NCI-H82 treated with DMSO at 0.1 percent for 48 hours (cell line): Measurements from ENCODE around the gene LRFN3.
A peak's percentile ranks its signal among the peaks of the same experiment; 100 is the strongest.
"Not testable (repeated sequence)": the region's sequence is repeated elsewhere in the genome, so short reads cannot be mapped to it uniquely, and the experiment has no call there.

Experiments
- DNase-seq: peaks from one replicate; lab custom pipeline; 2025; ENCODE audit not compliant: unreplicated experiment; lab: John Stamatoyannopoulos, UW

Gene LRFN3, protein sequence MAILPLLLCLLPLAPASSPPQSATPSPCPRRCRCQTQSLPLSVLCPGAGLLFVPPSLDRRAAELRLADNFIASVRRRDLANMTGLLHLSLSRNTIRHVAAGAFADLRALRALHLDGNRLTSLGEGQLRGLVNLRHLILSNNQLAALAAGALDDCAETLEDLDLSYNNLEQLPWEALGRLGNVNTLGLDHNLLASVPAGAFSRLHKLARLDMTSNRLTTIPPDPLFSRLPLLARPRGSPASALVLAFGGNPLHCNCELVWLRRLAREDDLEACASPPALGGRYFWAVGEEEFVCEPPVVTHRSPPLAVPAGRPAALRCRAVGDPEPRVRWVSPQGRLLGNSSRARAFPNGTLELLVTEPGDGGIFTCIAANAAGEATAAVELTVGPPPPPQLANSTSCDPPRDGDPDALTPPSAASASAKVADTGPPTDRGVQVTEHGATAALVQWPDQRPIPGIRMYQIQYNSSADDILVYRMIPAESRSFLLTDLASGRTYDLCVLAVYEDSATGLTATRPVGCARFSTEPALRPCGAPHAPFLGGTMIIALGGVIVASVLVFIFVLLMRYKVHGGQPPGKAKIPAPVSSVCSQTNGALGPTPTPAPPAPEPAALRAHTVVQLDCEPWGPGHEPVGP

DNA sequence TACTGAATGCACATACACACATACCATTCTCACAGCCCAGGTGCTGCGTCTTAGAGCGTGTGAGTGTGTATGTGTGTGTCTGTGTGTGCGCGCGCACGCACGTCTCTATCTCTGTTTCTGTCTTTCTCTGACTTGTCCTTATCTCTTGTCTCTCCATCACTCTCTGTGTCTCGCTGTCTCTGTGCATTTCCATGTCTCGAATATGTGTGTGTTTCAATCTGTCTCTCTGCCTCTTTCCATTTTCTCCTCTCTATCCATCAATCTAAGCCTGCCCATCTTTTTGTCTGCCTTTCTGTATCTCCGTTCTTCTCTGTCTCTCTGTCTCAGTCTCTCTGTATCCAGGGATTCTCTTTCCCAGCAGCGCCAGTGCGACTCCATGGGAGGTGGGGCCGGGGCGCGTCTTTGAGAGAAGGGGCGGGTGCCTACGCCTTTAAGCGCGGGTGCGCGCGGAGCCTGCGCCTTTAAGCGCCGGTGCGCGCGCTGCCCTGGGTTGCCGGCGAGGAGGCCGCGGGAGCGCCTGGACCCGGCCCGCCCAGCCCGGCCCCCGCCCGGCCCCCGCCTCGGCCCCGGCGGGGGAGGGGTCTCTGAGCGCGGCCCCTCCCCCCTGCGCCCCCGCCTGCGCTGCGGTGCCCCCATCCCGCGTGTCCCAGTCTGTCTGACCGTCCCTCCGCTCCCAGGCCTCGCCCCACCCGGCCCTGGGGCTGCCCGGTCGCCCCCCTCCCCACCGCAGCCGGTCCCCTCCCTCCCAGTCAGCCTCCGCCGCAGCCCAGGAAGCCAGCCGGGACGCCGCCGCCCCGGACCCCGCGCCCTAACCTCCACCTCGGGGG, at the start of gene LRFN3:
LRFN3 (plus strand) TSS at position 464 of the 827 bp plus-strand sequence. CDS start 3,052 bp downstream, outside the sequence.
- peak; percentile 70 for DNase-seq

DNA sequence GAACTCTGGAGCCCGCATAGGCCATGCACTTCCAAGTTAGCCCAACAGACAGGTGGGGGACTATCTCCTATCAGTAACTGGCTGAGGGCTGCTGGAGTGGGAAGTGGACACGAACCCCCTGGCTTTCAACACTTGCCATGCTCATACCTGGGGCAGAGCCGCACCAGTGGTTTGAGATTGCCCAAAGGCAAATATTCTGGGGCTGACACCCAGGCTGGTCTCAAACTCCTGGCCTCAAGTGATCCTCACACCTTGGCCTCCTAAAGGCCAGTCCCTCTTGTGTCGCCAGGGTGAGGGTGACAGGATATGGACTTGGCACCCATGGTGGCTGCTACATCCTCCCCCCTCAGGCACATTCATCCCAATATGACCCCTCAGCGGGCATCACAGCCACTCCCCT, 49.0 kb upstream of the LRFN3 start:
- no peak for DNase-seq

DNA sequence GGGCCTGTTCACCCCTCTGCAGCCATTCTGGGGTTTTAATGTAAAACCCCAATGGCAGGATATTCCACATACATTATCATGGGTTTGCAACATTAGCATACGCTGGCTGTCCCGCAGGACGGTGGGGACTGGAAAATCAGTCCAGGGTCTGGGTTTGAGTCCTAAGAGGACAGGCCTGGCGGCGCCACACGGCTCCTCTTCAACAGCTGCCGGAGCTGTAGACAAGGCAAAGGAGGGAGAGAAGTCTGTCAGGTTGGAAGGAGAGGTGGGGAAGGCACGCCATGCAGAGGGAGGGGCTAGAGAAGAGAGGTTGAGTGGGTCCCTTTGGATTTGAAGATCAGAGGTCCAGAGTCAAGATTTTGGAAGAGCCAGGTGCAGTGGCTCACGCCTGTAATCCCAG, 47.8 kb upstream of the LRFN3 start:
- DNase-seq = no peak

DNA sequence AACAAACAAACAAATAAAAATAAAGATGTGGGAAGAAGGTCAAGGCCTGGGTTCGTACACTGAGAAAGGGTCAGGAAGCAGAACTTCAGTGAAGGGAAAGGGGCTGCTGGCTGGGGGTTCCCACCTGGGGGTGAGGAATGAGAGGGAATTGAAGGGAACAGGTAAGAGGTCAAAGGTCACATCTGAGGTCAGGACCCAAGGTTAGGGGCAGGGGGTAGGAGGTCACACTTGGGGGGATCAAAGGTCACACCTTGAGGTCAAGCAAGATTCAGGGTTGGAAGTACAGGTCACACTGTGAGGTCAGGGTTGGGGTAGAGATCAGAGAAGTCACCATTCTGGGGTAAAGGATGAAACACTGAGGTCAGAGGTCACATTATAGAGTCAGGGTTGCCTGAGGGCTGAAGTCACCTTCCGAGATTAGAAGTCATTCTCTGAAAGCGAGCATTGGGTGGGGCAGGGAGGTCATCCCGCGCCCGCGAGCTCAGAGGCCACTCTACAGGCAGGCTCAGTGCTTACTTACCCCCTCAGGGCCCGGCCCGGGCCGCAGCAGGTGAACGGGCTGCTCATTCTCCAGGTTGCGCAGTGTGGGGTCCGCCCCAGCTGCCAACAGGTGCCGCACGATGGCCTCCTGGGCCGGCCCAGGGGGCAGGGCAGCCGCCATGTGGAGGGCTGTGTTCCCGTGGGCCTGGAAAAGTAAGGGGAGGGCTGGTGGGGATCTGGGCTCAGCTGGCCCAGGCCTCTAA, 46.6 kb upstream of the LRFN3 start:
- no peak for DNase-seq

DNA sequence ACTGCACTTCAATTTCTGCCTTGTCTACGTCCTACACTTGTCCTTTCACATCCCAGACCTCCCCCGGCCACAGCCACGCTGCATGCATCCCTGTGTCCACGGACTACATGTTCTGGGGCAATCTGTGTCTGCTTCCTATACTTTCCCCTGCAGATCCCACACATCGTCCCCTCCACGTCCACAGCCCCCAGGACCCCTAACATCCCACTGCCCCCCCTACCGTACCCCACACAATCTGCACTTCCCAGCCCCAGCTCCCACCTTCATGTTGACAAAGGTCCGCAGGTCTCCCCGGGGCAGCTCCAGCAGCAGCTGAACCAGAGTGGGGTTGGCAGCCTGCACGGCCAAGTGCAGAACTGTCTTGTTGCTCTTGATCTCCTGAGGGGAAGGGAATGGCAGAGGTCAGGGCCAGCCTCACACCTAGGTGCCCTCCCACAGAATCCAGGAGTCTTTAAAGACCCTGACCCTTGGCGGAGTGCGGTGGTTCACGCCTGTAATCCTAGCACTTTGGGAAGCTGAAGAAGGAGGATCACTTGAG, 46.0 kb upstream of the LRFN3 start:
- DNase-seq = no peak

DNA sequence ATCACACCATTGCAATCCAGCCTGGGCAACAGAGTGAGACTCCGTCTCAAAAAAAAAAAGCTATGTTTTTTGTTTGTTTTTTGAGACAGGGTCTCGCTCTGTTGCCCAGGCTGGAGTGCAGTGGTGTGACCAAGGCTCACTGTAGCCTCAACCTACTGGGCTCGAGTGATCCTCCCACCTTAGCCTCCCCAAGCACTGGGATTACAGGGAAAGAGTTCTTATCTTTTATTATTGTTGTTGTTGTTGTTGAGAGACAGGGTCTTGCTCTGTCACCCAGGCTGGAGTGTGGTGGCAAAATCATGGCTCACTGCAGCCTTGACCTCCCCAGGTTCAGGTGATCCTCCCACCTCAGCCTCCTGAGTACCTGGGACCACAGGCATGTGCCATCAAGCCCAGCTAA, 44.4 kb upstream of the LRFN3 start:
- not testable (repeated sequence) for DNase-seq

DNA sequence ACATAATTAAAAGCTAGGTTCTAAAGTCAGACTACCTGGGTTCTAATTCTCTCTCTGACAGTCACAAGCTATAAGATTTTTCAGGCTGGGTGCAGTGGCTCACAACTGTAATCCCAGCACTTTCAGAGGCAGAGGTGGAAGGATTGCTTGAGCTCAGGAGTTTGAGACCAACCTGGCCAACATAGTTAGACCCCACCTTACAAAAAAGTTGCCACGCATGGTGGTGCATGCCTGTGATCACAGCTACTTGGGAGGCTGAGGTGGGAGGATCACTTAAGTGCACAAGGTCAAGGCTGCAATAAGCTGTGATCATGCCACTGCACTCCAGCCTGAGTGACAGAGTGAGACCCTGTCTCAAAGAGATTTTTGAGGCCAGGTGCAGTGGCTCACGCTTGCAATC, 41.8 kb upstream of the LRFN3 start:
- no peak for DNase-seq

DNA sequence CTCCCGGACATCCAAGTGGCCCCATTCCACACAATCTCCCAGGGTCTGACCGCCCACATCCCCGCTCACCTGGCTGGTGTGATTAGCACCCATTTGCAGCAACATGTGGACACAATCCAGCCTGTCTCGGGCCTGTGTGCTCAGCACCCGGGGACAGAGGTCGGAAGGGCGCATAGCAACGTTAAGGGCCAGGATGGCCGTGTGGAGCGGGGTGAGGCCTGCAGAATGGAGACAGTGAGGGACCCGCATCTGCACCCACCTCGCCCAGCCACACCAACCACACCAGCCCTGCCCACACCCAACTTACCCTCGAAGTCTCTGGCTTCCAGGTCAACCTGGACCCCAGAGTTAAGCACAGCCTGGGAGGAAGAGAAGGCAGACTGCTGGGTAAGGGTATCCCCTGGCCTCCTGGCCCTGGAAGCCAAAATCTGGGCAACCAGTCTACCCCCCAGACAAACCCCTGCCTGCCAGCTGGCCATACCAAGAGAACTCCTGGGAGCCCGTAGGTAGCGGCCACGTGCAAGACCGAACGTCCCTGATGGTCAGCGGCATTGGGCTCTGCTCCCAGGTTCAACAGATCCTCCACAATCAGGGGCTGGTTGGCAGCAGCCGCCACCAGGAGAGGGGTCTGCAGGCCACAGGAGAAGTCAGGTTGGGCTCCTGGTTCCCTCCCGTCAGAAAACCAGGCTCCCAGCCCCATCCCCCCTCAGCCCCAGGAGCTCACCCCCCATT, 40.1 kb upstream of the LRFN3 start:
- DNase-seq = no peak

DNA sequence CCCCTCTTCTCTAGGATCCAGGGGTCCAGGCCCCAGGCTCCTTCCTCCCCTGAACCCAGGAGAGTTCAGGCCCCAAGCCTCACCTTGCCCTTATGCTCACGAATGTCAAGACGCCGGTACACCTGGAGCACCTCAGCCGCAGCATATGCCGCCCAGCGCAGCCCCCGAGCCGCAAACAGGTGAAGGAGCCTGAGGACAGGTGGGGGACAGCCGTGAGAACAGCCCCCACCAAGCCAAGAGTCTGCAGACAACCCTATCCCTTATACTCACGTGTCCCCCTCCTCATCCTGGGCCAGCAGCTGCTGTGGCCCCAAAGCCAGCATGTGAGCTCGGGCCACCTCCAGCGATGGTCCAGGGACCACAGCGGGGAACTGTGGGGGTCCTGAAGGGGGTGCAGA, 39.5 kb upstream of the LRFN3 start:
- DNase-seq = no peak

DNA sequence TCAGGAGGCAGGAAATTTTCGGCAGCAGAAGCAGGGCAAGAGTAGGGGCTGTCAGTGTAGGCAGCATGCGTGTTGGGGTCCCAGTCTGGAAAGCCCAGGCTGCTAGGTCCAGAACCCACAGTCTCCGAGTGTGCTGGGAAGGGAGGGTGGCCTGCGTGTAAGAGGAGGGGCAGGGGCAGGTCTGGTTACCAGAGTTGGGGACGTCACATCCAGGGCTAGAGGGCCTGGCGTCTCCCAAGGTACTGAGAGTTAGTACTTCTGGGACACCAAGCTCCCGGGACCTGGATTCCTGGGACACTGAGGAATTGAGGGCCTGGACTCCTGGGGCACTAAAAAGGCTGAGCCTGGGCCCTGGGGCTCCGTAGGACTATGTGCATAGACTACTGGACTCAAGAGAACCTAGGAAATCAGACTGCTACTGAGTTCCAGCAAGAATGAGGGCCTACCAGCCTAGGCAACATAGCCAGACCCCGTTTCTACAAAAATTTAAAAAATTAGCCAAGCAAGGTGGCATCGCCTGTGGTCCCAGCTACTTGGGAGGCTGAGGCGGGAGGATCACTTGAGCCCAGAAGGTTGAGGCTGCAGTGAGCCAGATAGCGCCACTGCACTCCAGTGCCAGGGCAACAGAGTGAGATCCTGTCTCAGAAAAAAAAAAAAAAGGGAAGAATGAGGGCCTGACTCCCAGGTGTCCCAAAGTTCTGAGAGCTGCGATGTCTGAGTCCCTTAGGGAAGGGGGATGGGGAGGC, 38.3 kb upstream of the LRFN3 start:
- no peak for DNase-seq

DNA sequence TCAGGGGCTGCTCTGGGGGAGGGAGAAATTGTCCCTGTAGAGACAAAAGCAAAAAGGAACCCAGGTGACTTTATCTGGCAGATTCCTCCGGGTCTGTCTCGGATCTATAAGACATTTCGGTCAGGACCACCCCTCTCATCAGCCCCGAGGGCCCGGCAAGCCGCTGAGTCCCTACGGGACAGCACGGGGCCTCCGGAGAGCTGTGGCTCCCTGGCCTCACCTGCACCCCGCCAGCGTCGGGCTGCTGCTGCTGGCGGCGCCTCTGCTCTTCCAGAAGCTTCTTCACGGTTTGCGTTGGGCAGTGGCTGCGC, 37.7 kb upstream of the LRFN3 start:
- no peak for DNase-seq

DNA sequence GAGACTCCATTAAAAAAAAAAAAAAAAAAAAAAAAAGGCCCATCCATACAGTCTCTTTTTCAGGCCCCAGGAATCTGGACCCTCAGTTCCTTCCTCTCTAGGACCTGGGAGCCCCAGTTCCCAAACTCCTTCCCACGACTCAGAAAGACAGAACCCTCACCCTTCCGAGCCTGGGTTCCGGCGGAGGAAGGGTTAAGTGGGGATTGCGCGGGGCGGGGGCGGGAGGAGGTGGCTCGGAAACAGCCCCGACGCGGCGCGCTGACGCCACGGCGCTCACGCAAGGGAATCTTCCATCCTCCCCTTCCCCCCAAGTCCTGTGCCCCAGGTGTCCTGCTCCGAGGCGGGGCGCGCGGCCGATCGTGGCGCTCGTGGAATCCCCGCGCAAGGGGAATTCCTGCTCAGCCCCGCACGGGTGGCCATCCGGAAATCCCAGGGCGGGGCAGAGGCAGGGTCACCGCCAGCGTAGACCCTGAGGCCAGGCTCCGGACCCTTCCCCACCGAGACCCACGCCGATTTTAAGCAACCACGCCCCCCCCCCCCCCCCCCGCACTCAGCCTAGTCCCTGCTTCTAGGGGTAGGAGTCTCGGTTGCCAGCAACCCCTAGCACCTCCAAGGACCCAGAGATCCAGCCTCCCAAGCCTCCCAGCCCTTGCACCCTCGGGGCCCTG, 36.5 kb upstream of the LRFN3 start:
- DNase-seq = peak; percentile 57

DNA sequence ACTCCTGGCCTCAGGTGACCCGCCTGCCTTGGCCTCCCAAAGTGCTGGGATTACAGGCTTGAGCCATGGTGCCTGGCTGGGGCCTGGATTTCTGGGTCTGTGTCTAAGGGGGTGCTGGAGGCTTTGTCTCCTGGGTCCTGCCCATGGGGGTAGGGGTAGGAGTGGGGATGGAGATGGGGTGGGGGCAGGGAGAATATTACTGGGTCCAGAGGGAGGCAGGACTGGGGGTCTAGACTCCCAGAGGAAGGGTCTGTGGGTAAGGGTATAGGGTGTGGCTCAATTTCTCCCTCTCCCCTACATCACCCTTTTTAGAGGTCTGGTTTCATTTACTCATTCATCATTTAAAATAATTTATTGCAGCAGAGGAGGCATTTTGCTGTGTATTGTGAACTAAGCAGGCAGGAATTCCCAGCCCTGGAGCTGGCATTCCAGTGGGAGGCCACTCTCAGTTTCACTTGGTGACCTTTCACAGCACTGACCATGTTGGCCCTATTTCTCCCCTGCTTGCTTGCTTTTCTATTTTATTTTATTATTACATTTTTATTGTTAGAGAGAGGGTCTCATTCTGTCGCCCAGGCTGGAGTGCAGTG, 35.0 kb upstream of the LRFN3 start:
- DNase-seq = no peak

DNA sequence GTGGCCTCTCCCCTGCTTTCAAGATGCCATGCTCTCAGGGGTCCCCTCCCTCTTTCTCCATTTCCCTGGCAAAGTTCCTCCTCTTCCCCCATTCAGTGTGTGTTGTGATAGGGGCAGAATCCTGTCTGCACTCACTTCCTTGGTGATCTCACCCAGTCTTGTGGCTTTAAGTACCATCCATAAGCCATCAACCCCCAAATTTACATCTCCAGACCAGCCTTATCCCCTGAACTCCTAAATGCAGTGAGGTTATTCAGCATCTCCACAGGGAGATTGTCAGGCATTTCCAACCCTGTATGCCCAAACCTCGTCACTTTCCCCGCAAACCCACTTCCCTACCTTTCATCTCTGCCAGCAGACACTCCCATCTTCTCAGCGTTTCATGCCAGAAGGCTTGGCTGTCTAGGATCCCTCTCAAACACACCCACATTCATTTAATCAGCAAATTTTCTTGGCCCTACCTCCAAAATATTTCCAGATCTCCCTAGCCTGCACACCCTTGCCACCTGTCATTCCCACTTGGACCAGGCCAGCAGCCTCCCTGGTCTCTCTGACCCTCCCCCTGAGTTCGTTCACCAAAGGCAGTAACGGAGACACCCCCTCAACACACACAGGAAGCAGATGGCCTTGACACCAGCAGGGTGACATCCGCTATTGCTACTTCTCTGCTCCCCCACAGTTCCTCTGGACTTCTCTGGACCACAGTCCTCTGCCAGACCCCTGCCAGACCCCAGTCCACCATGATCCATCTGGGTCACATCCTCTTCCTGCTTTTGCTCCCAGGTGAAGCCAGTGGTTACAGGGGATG, 34.1 kb upstream of the LRFN3 start, which contains the start of gene HCST:
HCST (plus strand) TSS at position 676 of the 808 bp plus-strand sequence; CDS start at position 741, 65 bp downstream.
- DNase-seq = no peak

DNA sequence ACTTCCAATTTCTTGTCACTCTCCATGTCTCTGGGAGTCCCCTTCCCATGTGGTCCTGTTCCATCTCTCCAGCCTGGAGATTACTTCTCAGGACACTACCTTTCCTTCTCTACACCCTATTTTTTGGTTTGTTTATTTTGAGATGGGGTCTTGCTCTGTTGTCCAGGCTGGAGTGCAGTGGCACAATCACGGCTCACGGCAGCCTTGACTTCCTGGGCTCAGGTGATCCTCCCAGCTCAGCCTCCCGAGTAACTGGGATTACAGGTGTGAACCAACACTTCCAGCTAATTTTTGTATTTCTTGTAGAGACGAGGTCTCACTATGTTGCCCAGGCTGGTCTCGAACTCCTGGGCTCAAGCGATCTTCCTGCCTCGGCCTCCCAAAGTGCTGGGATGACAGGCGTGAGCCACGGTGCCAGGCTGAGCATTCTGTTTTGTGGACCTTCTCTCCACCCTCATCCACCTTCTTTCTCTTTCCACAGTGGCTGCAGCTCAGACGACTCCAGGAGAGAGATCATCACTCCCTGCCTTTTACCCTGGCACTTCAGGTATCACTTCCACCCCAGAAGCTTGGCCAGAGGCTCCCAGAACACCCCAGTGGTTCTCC, 33.2 kb upstream of the LRFN3 start:
- no peak for DNase-seq

DNA sequence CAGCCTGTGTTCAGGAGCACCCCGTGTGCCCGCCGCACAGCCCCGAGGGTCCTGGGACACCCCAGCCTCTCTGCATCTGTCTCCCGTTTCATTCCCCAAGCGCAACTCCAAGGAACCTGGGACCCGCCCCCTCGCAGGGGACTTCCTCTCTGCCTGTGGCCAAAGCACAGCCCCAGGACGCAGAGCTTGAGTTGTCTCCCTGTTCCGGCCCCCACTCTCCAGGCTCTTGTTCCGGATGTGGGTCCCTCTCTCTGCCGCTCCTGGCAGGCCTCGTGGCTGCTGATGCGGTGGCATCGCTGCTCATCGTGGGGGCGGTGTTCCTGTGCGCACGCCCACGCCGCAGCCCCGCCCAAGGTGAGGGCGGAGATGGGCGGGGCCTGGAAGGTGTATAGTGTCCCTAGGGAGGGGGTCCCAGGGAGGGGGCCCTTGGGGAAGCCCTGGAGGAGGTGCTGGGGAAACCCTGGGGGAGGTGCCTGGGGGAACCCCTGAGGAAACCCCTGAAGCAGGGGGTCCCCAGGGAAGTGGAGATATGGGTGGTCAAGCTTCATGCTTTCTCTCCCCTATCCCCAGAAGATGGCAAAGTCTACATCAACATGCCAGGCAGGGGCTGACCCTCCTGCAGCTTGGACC, 32.5 kb upstream of the LRFN3 start:
- DNase-seq = no peak
